Activated CD4-positive, alpha-beta T cell treated with anti-CD3 and anti-CD28 coated beads, Interleukin-2, amount 10 ng/mL, durations not matched to agents 24 days and 14 days (primary cell): ENCODE results near the gene SPACA6. TPM values are rescaled to one million over a fixed set of nuclear protein-coding genes. Genes with fewer than 3 reads are reported as not detected.
"Not testable (repeated sequence)": the region's sequence is repeated elsewhere in the genome, so short reads cannot be mapped to it uniquely, and the experiment has no call there.

Source experiments
- DNase-seq: peaks from one replicate; pipeline ENCODE4 v3.0.0; 2022
- H3K27ac Mint-ChIP-seq: one replicate; pipeline ENCODE4 v1.8.0; 2022; ENCODE audit warnings: mild to moderate bottlenecking, mixed read lengths
- H3K27me3 Mint-ChIP-seq: one replicate; pipeline ENCODE4 v1.8.0; 2022; ENCODE audit warnings: mixed read lengths
- H3K36me3 Mint-ChIP-seq: one replicate; pipeline ENCODE4 v1.8.0; 2022; ENCODE audit warnings: low read depth, mild to moderate bottlenecking, mixed read lengths
- H3K4me1 Mint-ChIP-seq: one replicate; pipeline ENCODE4 v1.8.0; 2021; ENCODE audit warnings: mixed read lengths
- H3K4me3 Mint-ChIP-seq: one replicate; pipeline ENCODE4 v1.8.0; 2022; ENCODE audit warnings: mild to moderate bottlenecking, moderate library complexity, mixed read lengths
- H3K9me3 Mint-ChIP-seq: one replicate; pipeline ENCODE4 v1.8.0; 2021; ENCODE audit warnings: mixed read lengths
- intact Hi-C: fragments of 100-400 bp; cut with micrococcal nuclease; formaldehyde crosslinking; loops from one replicate; pipeline ENCODE4 v1.15.1; 2023
- total RNA-seq: library from RNA; stranded (reverse); gene quantifications from 2 replicates; pipeline ENCODE4 v1.2.3, GENCODE V29; 2022

The SPACA6 gene
- total RNA-seq, 1 donor from 2014 or later = 6.7 TPM

GRCh38 chr19:51675911-51676565, 17.1 kb upstream of the SPACA6 start:
- H3K36me3 Mint-ChIP-seq, intact Hi-C loops, H3K9me3 Mint-ChIP-seq, H3K4me3 Mint-ChIP-seq, H3K4me1 Mint-ChIP-seq, H3K27ac Mint-ChIP-seq, H3K27me3 Mint-ChIP-seq: not testable (repeated sequence)
- DNase-seq = peak; percentile 59

- H3K27ac Mint-ChIP-seq = no peak overlapping the region
- peaks cover 9% of the 10 kb centered on the region for H3K27me3 Mint-ChIP-seq
- intact Hi-C loops = no loop called here
- H3K36me3 Mint-ChIP-seq = no peaks in the 10 kb centered on the region
- peaks cover 4% of the 10 kb centered on the region for H3K4me1 Mint-ChIP-seq
- no peak overlapping the region for H3K4me3 Mint-ChIP-seq
- DNase-seq = peak; percentile 78
- peaks cover 6% of the 10 kb centered on the region for H3K9me3 Mint-ChIP-seq
Observed at GRCh38 chr19:51676566-51677083, 16.5 kb upstream of the SPACA6 start.

GRCh38 chr19:51680474-51680873, 12.7 kb upstream of the SPACA6 start:
- peaks cover 15% of the 10 kb centered on the region for H3K9me3 Mint-ChIP-seq
- peaks cover 4% of the 10 kb centered on the region for H3K4me1 Mint-ChIP-seq
- H3K27ac Mint-ChIP-seq = no peak overlapping the region
- intact Hi-C loops = no loop called here
- no peak overlapping the region for H3K4me3 Mint-ChIP-seq
- DNase-seq = no peak
- no peaks in the 10 kb centered on the region for H3K36me3 Mint-ChIP-seq
- H3K27me3 Mint-ChIP-seq = peaks cover 7% of the 10 kb centered on the region

GRCh38 chr19:51681286-51681941, 11.7 kb upstream of the SPACA6 start:
- H3K4me3 Mint-ChIP-seq = no peak overlapping the region
- H3K36me3 Mint-ChIP-seq = no peaks in the 10 kb centered on the region
- H3K27me3 Mint-ChIP-seq = peaks cover 7% of the 10 kb centered on the region
- H3K27ac Mint-ChIP-seq = no peak overlapping the region
- intact Hi-C loops = no loop called here
- peaks cover 3% of the 10 kb centered on the region for H3K4me1 Mint-ChIP-seq
- DNase-seq = peak; percentile 27
- peaks cover 15% of the 10 kb centered on the region for H3K9me3 Mint-ChIP-seq

- H3K36me3 Mint-ChIP-seq = peaks cover 3% of the 10 kb centered on the region
- DNase-seq = peak; percentile 26
- no peak overlapping the region for H3K4me3 Mint-ChIP-seq
- peaks cover 8% of the 10 kb centered on the region for H3K4me1 Mint-ChIP-seq
- H3K9me3 Mint-ChIP-seq = peaks cover 8% of the 10 kb centered on the region
- H3K27ac Mint-ChIP-seq = no peak overlapping the region
- intact Hi-C loops = no loop called here
- peaks cover 15% of the 10 kb centered on the region for H3K27me3 Mint-ChIP-seq
Observed at GRCh38 chr19:51686171-51686570, 7.0 kb upstream of the SPACA6 start.

GRCh38 chr19:51687791-51688670, 5.1 kb upstream of the SPACA6 start:
- peaks cover 15% of the 10 kb centered on the region for H3K27me3 Mint-ChIP-seq
- H3K4me3 Mint-ChIP-seq = peak overlapping the region; percentile 81
- H3K36me3 Mint-ChIP-seq = peaks cover 6% of the 10 kb centered on the region
- peak; percentile 53 for DNase-seq
- intact Hi-C loops = no loop called here
- H3K27ac Mint-ChIP-seq = no peak overlapping the region
- H3K9me3 Mint-ChIP-seq = peaks cover 8% of the 10 kb centered on the region
- peaks cover 14% of the 10 kb centered on the region for H3K4me1 Mint-ChIP-seq

GRCh38 chr19:51688671-51689571, 4.2 kb upstream of the SPACA6 start:
- Mint-ChIP-seq H3K27me3 (peaks cover 15% of the 10 kb centered on the region), H3K27ac (peak overlapping the region; percentile 72), H3K4me3 (peak overlapping the region; percentile 91), H3K9me3 (peaks cover 8% of the 10 kb centered on the region), H3K4me1 (peaks cover 14% of the 10 kb centered on the region), H3K36me3 (peaks cover 6% of the 10 kb centered on the region)
- intact Hi-C loops = no loop called here
- peak; percentile 69 for DNase-seq

- H3K27me3 Mint-ChIP-seq = peaks cover 15% of the 10 kb centered on the region
- H3K4me1 Mint-ChIP-seq = peaks cover 14% of the 10 kb centered on the region
- H3K9me3 Mint-ChIP-seq = peaks cover 2% of the 10 kb centered on the region
- peak overlapping the region; percentile 89 for H3K27ac Mint-ChIP-seq
- peak overlapping the region; percentile 91 for H3K4me3 Mint-ChIP-seq
- DNase-seq = peak; percentile 61
- intact Hi-C loops = no loop called here
- peaks cover 6% of the 10 kb centered on the region for H3K36me3 Mint-ChIP-seq
Observed at GRCh38 chr19:51689751-51690453, 3.2 kb upstream of the SPACA6 start.

GRCh38 chr19:51690454-51691073, 2.6 kb upstream of the SPACA6 start:
- H3K27ac Mint-ChIP-seq = peak overlapping the region; percentile 89
- peaks cover 14% of the 10 kb centered on the region for H3K4me1 Mint-ChIP-seq
- peaks cover 6% of the 10 kb centered on the region for H3K36me3 Mint-ChIP-seq
- peaks cover 15% of the 10 kb centered on the region for H3K27me3 Mint-ChIP-seq
- peak; percentile 92 for DNase-seq
- H3K4me3 Mint-ChIP-seq = peak overlapping the region; percentile 91
- intact Hi-C loops = no loop called here
- H3K9me3 Mint-ChIP-seq = no peaks in the 10 kb centered on the region

- intact Hi-C loops = no loop called here
- Mint-ChIP-seq H3K4me1 (peaks cover 14% of the 10 kb centered on the region), H3K9me3 (no peaks in the 10 kb centered on the region), H3K4me3 (peak overlapping the region; percentile 68), H3K36me3 (peaks cover 6% of the 10 kb centered on the region), H3K27me3 (peaks cover 15% of the 10 kb centered on the region), H3K27ac (peak overlapping the region; percentile 62)
- peak; percentile 47 for DNase-seq
Observed at GRCh38 chr19:51691074-51691583, 2.0 kb upstream of the SPACA6 start.

GRCh38 chr19:51691584-51692428, 1.3 kb upstream of the SPACA6 start:
- intact Hi-C loops = no loop called here

More at GRCh38 chr19:51691584-51692428, 1.3 kb upstream of the SPACA6 start:
- Mint-ChIP-seq H3K9me3 (no peaks in the 10 kb centered on the region), H3K27me3 (peaks cover 14% of the 10 kb centered on the region), H3K4me3 (peak overlapping the region; percentile 68), H3K36me3 (peaks cover 6% of the 10 kb centered on the region), H3K4me1 (peaks cover 14% of the 10 kb centered on the region), H3K27ac (peak overlapping the region; percentile 62)
- DNase-seq = no peak
